ENCODE measurements around the gene NUDT4B.
"Not testable (repeated sequence)": the region's sequence is repeated elsewhere in the genome, so short reads cannot be mapped to it uniquely, and the experiment has no call there.

DNA sequence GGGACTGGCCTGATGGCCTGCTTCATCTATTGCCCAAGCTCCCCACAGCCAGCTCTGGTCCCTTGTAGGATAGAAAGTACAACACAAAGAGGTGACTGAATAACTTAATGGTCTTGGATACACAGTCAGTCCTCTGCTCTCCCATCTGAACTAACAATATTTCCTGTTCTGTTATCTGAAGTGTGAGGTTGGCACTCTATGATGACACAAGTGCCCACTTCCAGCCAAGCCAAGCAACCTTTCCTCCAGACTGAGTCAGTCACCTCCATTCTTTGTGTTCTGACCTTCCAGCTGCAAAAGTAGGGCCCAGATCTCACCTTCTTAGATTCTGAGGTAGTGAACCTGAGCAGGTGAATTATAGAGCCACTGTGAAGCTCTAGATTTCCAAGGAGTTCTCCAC, 8.9 kb downstream of the NUDT4B start:
- TF ChIP-seq, protein P1, sequence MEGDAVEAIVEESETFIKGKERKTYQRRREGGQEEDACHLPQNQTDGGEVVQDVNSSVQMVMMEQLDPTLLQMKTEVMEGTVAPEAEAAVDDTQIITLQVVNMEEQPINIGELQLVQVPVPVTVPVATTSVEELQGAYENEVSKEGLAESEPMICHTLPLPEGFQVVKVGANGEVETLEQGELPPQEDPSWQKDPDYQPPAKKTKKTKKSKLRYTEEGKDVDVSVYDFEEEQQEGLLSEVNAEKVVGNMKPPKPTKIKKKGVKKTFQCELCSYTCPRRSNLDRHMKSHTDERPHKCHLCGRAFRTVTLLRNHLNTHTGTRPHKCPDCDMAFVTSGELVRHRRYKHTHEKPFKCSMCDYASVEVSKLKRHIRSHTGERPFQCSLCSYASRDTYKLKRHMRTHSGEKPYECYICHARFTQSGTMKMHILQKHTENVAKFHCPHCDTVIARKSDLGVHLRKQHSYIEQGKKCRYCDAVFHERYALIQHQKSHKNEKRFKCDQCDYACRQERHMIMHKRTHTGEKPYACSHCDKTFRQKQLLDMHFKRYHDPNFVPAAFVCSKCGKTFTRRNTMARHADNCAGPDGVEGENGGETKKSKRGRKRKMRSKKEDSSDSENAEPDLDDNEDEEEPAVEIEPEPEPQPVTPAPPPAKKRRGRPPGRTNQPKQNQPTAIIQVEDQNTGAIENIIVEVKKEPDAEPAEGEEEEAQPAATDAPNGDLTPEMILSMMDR (IDR thresholded peaks at IDR 0.05): not testable (repeated sequence)
- not testable (repeated sequence) for TF ChIP-seq POLR2A (IDR thresholded peaks at IDR 0.05)

Measured in uterus (tissue), 2 donors.